GM19043 (cell line): ENCODE results near the gene DCPS.
"Not testable (repeated sequence)": the region's sequence is repeated elsewhere in the genome, so short reads cannot be mapped to it uniquely, and the experiment has no call there.

Experiments
- ATAC-seq: cut with Tn5 transposase; IDR thresholded peaks from one replicate; pipeline ENCODE4 v1.9.1; 2021; ENCODE audit warnings: low read depth; ENCODE audit not compliant: unreplicated experiment

DCPS gene

DNA sequence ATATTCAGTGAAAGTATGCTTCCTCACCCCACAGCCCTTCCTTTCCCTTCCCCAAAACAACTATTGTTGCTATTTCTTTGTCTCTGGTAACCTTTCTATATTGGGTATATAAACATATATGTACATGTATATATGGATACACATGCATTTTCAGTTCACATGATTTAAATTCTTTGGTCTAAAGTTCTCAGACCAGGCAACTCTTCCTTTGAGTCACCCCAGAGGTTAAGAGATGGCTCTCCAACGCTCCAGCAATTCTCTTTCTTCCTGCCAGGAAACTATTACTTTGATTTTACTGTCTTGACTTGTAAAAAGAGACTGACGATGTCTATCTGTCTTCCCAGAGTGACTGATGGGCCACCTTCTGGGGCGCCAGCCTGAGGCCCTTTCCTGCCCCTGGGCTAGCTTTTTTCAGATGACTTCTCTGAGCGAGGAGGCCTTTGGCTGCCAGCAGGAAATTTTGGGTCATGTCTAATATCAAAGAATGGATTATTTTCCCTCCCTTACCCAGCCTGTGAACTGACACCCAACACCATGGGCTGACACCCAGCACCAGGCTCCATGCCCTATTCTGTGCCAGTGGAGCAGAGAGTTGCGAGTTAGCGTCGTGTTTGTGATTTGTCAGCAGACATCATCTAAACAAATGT lies 37.2 kb downstream of the DCPS start:
- ATAC-seq = no peak

GRCh38 chr11:126341760-126342161 lies 37.9 kb downstream of the DCPS start:
- no peak for ATAC-seq

DNA sequence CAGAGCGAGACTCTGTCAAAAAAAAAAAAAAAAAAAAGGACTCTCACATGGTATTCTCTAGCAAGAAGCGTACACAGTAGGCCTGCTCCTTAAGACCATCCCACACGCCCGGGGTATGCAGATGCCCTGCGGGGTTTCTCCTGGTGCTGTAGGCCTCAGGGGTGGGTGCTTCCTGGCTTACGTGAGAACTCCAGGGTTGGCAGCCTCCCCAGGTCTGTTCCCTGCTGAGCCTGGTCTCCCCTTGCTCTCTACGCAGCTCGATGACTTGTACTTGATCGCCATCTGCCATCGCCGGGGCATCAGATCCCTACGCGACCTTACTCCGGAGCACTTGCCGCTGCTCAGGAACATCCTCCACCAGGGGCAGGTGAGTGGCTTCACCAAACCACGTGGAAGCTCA lies 39.2 kb downstream of the DCPS start:
- ATAC-seq = no peak

GRCh38 chr11:126344141-126345080 lies 40.6 kb downstream of the DCPS start:
- ATAC-seq = no peak

GRCh38 chr11:126345283-126345682 lies 41.4 kb downstream of the DCPS start:
- no peak for ATAC-seq

GRCh38 chr11:126345759-126346585 lies 42.1 kb downstream of the DCPS start:
- ATAC-seq = no peak

DNA sequence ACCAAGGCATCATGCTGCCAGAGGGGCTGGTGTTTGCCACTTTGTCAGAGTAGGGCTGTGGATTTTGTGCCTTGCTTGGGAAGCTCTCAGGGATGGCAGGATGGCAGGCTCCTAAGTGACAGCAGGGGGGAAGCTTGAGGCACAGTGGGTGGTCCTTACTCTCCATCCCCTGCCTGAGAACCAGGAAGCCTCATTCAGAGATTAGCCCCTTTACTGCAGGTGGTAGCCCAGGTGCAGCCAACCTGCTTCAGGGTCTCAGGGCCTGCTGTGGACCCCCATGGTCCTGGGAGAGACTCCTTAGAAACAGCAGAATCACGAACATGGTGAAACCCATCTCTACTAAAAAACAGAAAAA lies 42.7 kb downstream of the DCPS start:
- no peak for ATAC-seq

DNA sequence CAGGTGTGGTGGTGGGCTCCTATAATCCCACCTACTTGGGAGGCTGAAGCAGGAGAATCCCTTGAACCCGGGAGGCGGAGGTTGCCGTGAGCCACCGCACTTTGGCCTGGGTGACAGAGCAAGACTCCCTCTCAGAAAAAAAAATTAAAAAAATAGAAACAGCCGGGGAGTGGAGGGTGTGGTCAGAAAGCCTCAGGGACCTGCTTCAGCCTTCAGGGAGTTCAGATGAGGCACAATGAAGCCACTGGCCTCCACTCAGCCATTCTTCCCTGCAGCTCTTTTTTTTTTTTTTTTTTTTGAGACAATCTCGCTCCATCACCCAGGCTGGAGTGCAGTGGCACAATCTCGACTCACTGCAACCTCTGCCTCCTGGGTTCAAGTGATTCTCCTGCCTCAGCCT lies 43.1 kb downstream of the DCPS start:
- ATAC-seq = not testable (repeated sequence)

DNA sequence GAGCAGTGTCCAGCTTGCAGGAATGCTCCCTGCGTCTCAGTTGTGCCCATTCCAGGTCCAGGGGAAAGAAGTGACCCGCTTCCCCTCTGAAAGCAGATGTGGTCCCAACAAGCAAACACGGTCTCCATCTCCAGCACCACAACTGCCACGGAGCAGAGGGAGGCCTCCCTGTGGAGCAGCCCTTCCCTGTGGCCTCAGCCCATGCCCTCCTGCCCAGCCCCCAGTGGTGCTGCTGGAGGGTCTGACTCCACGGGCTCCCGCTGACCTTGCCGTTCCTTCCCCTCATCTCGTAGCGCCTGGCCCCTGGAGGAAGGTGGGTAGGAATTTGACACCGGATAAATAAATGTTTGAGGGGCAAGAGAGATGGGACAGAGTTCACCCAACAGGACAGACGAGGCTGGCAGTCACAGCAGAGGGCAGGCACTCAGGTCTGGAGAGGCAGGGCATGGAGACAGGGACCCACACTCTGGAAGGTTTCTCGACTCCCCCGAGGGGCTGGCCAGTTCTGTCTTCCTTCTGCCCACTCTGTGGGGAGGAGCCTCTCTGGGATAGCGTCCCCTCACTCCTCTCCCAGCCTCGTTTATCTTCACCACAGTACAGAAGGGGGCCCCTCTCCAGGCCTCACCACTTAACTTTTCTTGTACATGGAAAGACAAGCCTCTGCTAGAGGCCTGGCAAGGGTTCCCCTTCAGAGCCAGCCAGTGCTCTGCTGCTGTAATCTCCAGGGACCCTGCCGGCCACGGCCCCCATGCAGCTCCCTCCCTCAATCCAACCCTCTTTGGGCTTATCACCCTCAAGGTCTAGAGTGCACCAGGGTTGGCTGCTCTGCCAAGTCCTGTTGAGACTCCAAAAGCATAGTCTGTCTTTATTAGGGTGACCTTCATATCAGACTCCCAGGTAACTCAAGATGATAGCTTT lies 44.1 kb downstream of the DCPS start:
- ATAC-seq = no peak

GRCh38 chr11:126348806-126349582 lies 45.1 kb downstream of the DCPS start:
- no peak for ATAC-seq

DNA sequence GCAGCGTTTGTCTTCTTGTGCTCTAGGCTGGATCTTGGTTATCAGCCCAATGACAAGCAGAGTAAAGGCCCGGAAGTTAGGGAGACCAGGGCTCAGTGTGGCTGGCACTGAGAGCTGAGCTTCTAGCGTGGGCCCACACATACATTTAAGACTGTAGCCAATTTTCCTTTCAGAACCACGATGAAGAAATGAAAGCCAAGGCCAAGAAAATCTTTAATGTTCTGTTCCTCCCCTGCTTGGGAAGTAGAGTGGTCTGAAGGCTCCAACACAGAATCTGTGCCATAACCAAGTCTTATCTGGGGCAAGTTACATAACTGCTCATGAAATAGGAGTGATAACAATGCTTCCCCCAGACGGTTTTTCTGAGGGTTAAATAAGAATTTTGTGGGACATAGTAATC lies 47.0 kb downstream of the DCPS start:
- no peak for ATAC-seq

GRCh38 chr11:126352163-126352562 lies 48.3 kb downstream of the DCPS start:
- no peak for ATAC-seq

GRCh38 chr11:126352934-126353801 lies 49.3 kb downstream of the DCPS start:
- ATAC-seq = no peak

GRCh38 chr11:126354631-126355323 lies 50.9 kb downstream of the DCPS start:
- peak; percentile 36 for ATAC-seq

DNA sequence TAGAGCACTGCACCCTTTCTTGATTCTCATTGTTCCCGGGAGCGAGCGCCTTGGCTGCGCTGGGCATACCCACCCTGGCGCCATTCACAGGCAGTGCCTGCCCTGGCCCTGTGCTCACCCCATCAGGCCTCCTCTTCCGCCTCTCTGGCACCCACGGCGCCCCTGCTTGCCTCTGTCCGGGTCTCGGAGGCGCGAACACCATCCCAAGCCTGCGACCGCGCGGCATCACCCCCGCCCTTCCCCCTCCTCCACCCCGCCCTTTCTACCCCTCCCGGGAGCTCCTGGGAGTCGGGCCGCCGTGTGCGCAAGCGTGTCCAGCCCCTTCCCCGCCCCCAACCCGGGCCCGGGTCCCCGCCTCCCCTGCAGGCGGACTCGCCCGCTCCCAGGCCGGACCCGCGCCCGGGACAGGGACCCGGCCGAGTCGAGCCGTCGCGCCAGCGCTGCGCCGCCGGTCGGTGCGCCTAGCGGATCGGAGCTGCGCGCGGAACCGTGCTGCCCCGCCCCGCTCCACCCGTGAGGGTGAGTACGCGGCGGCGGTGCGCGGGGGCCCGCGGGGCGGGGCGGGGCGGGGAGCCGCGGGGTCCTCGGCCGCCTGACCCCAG lies 51.6 kb downstream of the DCPS start, which contains the start of gene ST3GAL4:
ST3GAL4 (plus strand) TSS at position 363 of the 602 bp plus-strand sequence. CDS start 50,470 bp downstream, outside the sequence.
- ATAC-seq = peak; percentile 50

- peak; percentile 7 for ATAC-seq
These were observed 52.4 kb downstream of the DCPS start for GRCh38 chr11:126355926-126356897.
